CD4-positive, CD25-positive, alpha-beta regulatory T cell (primary cell): ENCODE results near the gene RDH13. TPM values are rescaled to one million over a fixed set of nuclear protein-coding genes. Genes with fewer than 3 reads are reported as not detected.

Source experiments
- ATAC-seq, 2 donors: fragments of 150-1000 bp; cut with Tn5 transposase; one replicate each; pipeline ENCODE4 v1.10.0; 2021; ENCODE audit warnings: low read depth in 2 of 2, moderate number of reproducible peaks in 2 of 2, moderate library complexity in 1 of 2
- DNase-seq, 3 donors: peaks; one replicate each; pipeline versions ENCODE4 v3.0.0 to v3.0.0-alpha.2; 2012 to 2022; ENCODE audit warnings: mixed read lengths in 1 of 3
- H3K27ac ChIP-seq: one replicate; pipeline ENCODE4 v1.7.0; 2013; ENCODE audit warnings: mild to moderate bottlenecking, low read length; ENCODE audit not compliant: insufficient read depth, poor library complexity, severe bottlenecking
- H3K27me3 ChIP-seq: one replicate; pipeline ENCODE4 v1.7.0; 2013; ENCODE audit warnings: low read length; ENCODE audit not compliant: control insufficient read depth, insufficient read depth
- H3K36me3 ChIP-seq: one replicate; pipeline ENCODE4 v1.7.0; 2013; ENCODE audit warnings: mild to moderate bottlenecking, low read length, moderate library complexity; ENCODE audit not compliant: control insufficient read depth, insufficient read depth
- H3K4me1 ChIP-seq: 2 replicates; pipeline ENCODE4 v1.7.0; 2013; ENCODE audit warnings: mild to moderate bottlenecking, low read length; ENCODE audit not compliant: insufficient read depth, control insufficient read depth, poor library complexity, severe bottlenecking
- H3K4me3 ChIP-seq: one replicate; pipeline ENCODE4 v1.7.0; 2013; ENCODE audit warnings: low read depth, mild to moderate bottlenecking, low read length, moderate library complexity
- H3K9me3 ChIP-seq, 2 experiments: 1 replicate in 1 of 2; 2 replicates in 1 of 2; pipeline ENCODE4 v1.7.0; 2013; ENCODE audit warnings: low read length in 2 of 2, mild to moderate bottlenecking in 1 of 2, moderate library complexity in 1 of 2; ENCODE audit not compliant: control insufficient read depth in 2 of 2
- H3K27ac Mint-ChIP-seq, 3 donors: one replicate each; pipeline ENCODE4 v1.8.0; 2020 to 2022; ENCODE audit warnings: mild to moderate bottlenecking in 3 of 3, mixed read lengths in 3 of 3, moderate library complexity in 2 of 3
- H3K27me3 Mint-ChIP-seq: one replicate; pipeline ENCODE4 v1.8.0; 2022; ENCODE audit warnings: mild to moderate bottlenecking, mixed read lengths
- H3K36me3 Mint-ChIP-seq: one replicate; pipeline ENCODE4 v1.8.0; 2020; ENCODE audit warnings: mixed read lengths
- H3K4me1 Mint-ChIP-seq, 4 donors: one replicate each; pipeline ENCODE4 v1.8.0; 2020 to 2022; ENCODE audit warnings: mixed read lengths in 4 of 4, mild to moderate bottlenecking in 1 of 4
- H3K4me3 Mint-ChIP-seq, 4 donors: one replicate each; pipeline ENCODE4 v1.8.0; 2020 to 2022; ENCODE audit warnings: mild to moderate bottlenecking in 4 of 4, mixed read lengths in 4 of 4, moderate library complexity in 3 of 4
- H3K9me3 Mint-ChIP-seq, 7 donors: one replicate each; pipeline ENCODE4 v1.8.0; 2020 to 2022; ENCODE audit warnings: mixed read lengths in 7 of 7, mild to moderate bottlenecking in 3 of 7, moderate library complexity in 2 of 7
- polyA plus RNA-seq, 4 donors: library from polyadenylated mRNA; unstranded; fragments of 300-500 nt; fragmentation: Illumina TruSeq; gene quantifications; one replicate each; pipeline ENCODE4 v1.2.3, GENCODE V29; 2021
- total RNA-seq: library from RNA; stranded (reverse); gene quantifications from one replicate; pipeline ENCODE4 v1.2.3, GENCODE V29; 2022

RDH13 gene
- total and polyA plus RNA-seq, 5 donors from 2014 or later, result 9.1 to 16.1 (median 14.1) TPM

- Histone ChIP-seq H3K27me3 (no peaks in the 10 kb centered on the region), H3K4me1 (no peaks in the 10 kb centered on the region), H3K36me3 (peaks cover 18% of the 10 kb centered on the region), H3K9me3 (no peaks in the 10 kb centered on the region), H3K4me3 (no peak overlapping the region), H3K27ac (no peak overlapping the region)
- ATAC-seq (no peak), DNase-seq (no peak)
- no peak overlapping the region for H3K4me3 Mint-ChIP-seq
- H3K4me1 Mint-ChIP-seq, result peaks cover 0 to 4% (median 0%) of the 10 kb centered on the region in 4 donors
- no peaks in the 10 kb centered on the region for H3K27me3 Mint-ChIP-seq
- peaks cover 5% of the 10 kb centered on the region for H3K36me3 Mint-ChIP-seq
- H3K27ac Mint-ChIP-seq, result no peak overlapping the region
- no peaks in the 10 kb centered on the region for H3K9me3 Mint-ChIP-seq
These were observed 32.5 kb upstream of the RDH13 start for GRCh38 chr19:55095260-55096060.

- Mint-ChIP-seq H3K9me3 (no peaks in the 10 kb centered on the region), H3K4me1 (peaks cover 0 to 5% (median under 1%) of the 10 kb centered on the region in 4 donors), H3K36me3 (peaks cover 7% of the 10 kb centered on the region), H3K27me3 (peaks cover 3% of the 10 kb centered on the region), H3K4me3 (no peak overlapping the region), H3K27ac (no peak overlapping the region)
- Histone ChIP-seq H3K4me3 (no peak overlapping the region), H3K27me3 (no peaks in the 10 kb centered on the region), H3K9me3 (no peaks in the 10 kb centered on the region), H3K27ac (no peak overlapping the region), H3K36me3 (peaks cover 18% of the 10 kb centered on the region), H3K4me1 (no peaks in the 10 kb centered on the region)
- ATAC-seq (no peak), DNase-seq (no peak)
These were observed 31.7 kb upstream of the RDH13 start for GRCh38 chr19:55094456-55095259.

GRCh38 chr19:55092423-55093318, 29.7 kb upstream of the RDH13 start:
- Mint-ChIP-seq H3K27ac (no peak overlapping the region), H3K4me1 (peaks cover 0 to 18% (median 12%) of the 10 kb centered on the region in 4 donors), H3K36me3 (peaks cover 19% of the 10 kb centered on the region), H3K4me3 (no peak overlapping the region), H3K27me3 (peaks cover 22% of the 10 kb centered on the region), H3K9me3 (peaks cover 0 to 3% (median 0%) of the 10 kb centered on the region in 7 donors)
- Histone ChIP-seq H3K27me3 (peaks cover 3% of the 10 kb centered on the region), H3K36me3 (peaks cover 13% of the 10 kb centered on the region), H3K9me3 (no peaks in the 10 kb centered on the region), H3K4me3 (no peak overlapping the region), H3K4me1 (peaks cover 9% of the 10 kb centered on the region), H3K27ac (no peak overlapping the region)
- ATAC-seq (no peak), DNase-seq (no peak)

DNA sequence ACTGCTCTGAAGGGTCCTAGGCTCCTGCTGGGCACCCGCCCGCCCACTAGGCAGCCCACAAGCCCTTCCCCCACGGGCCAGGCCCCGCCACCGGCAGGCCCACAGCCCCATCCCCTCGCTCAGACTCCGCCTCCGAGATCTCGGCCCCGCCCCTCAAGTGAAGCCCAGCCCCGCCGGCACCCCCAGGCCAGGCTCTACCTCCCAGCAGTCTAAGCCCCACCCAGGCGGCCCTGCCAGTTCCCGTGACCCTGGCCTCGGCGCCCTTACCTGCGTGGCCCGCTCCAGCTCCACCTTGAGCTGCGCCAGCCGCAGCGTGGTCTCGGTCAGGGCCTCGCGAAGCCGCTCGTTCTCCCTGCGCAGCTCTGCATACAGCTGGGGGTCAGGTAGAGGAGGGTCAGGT, 29.0 kb upstream of the RDH13 start:
- DNase-seq (no peak), ATAC-seq (no peak)
- H3K9me3 ChIP-seq, result no peaks in the 10 kb centered on the region
- H3K4me3 ChIP-seq, result no peak overlapping the region
- peaks cover 13% of the 10 kb centered on the region for H3K36me3 ChIP-seq
- H3K27me3 Mint-ChIP-seq, result peaks cover 29% of the 10 kb centered on the region
- peaks cover 7% of the 10 kb centered on the region for H3K27me3 ChIP-seq
- H3K36me3 Mint-ChIP-seq, result peaks cover 19% of the 10 kb centered on the region
- peaks cover 0 to 3% (median 0%) of the 10 kb centered on the region in 7 donors for H3K9me3 Mint-ChIP-seq
- peaks cover 0 to 21% (median 15%) of the 10 kb centered on the region in 4 donors for H3K4me1 Mint-ChIP-seq
- H3K4me1 ChIP-seq, result peaks cover 16% of the 10 kb centered on the region
- H3K4me3 Mint-ChIP-seq, result no peak overlapping the region
- H3K27ac Mint-ChIP-seq, result no peak overlapping the region
- no peak overlapping the region for H3K27ac ChIP-seq

DNA sequence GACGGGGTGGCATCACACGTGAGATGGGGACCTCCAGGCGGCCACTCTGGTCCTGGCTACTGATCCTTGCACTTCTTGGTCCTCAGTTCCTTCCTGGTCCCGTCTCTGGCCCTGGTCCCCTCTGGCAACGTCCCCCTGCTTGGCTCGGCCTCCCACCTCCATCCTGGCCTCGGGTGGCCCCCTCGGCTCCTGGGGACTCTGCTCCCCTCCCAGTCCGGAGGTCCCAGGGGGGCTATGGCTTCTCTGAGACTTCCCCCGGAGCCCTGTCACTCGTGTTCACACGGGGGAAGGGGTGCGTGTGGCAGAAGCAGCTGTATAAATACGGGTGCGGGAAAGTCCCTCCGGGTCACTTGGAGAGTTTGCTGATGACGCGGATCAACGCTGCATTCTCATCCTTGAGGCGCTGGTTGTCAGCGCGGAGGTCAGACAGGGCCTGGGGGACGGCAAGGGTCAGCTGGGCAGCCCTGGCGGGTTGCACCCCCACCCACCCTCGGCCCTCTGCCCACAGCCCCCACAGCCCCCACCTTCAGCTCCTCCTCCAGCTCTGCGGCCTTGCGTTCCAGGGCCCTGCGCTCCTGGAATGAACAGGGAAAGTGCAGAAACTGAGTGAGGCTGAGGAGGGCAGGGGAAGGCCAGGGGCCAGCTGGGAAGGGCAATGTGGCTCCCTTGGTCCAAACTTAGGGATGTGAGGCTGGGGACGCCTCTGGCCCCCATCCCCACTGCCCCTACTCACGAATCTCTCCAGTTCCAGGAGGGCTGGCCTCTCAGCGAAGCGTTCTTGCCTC, 28.4 kb upstream of the RDH13 start:
- H3K27ac ChIP-seq, result no peak overlapping the region
- H3K4me3 Mint-ChIP-seq, result no peak overlapping the region
- peaks cover 31% of the 10 kb centered on the region for H3K27me3 Mint-ChIP-seq
- peaks cover 0 to 21% (median 15%) of the 10 kb centered on the region in 4 donors for H3K4me1 Mint-ChIP-seq
- H3K4me1 ChIP-seq, result peaks cover 21% of the 10 kb centered on the region
- DNase-seq, result no peak
- peaks cover 13% of the 10 kb centered on the region for H3K36me3 ChIP-seq
- no peak overlapping the region for H3K27ac Mint-ChIP-seq
- no peak overlapping the region for H3K4me3 ChIP-seq
- H3K27me3 ChIP-seq, result peaks cover 7% of the 10 kb centered on the region
- no peak for ATAC-seq
- H3K36me3 Mint-ChIP-seq, result peaks cover 19% of the 10 kb centered on the region
- peaks cover 0 to 3% (median 0%) of the 10 kb centered on the region in 7 donors for H3K9me3 Mint-ChIP-seq
- no peaks in the 10 kb centered on the region for H3K9me3 ChIP-seq

- H3K27me3 ChIP-seq, result peaks cover 7% of the 10 kb centered on the region
- DNase-seq (no peak), ATAC-seq (no peak)
- H3K27ac ChIP-seq, result no peak overlapping the region
- Mint-ChIP-seq H3K36me3 (peaks cover 19% of the 10 kb centered on the region), H3K27ac (no peak overlapping the region), H3K4me1 (peaks cover 0 to 26% (median 15%) of the 10 kb centered on the region in 4 donors), H3K27me3 (peaks cover 35% of the 10 kb centered on the region), H3K9me3 (peaks cover 0 to 3% (median 0%) of the 10 kb centered on the region in 7 donors), H3K4me3 (no peak overlapping the region)
- peaks cover 13% of the 10 kb centered on the region for H3K36me3 ChIP-seq
- no peak overlapping the region for H3K4me3 ChIP-seq
- peaks cover 21% of the 10 kb centered on the region for H3K4me1 ChIP-seq
- no peaks in the 10 kb centered on the region for H3K9me3 ChIP-seq
These were observed 27.6 kb upstream of the RDH13 start for GRCh38 chr19:55090564-55090963.
